AG04450 (cell line): Measurements from ENCODE around the gene PIGQ. TPM values are rescaled to one million over a fixed set of nuclear protein-coding genes. Genes with fewer than 3 reads are reported as not detected.

Experiments used
- CTCF ChIA-PET: fragments of 300-600, 350-600 bp; formaldehyde crosslinking; extraction: SDS; loops from one replicate; lab custom pipeline; 2022; ENCODE audit warnings: antibody characterized with exemption, inconsistent platforms; lab: Charles Lee
- POLR2A ChIA-PET: fragments of 350-600 bp; formaldehyde crosslinking; extraction: SDS; loops from one replicate; lab custom pipeline; 2021; ENCODE audit warnings: antibody characterized with exemption, inconsistent platforms; lab: Yijun Ruan, JAX
- DNase-seq: peaks from one replicate; pipeline ENCODE4 v3.0.0-alpha.2; 2011; ENCODE audit warnings: low read depth, low spot score
- H3K27ac ChIP-seq: one replicate; pipeline ENCODE4 v1.5.1; 2012; ENCODE audit warnings: low read depth, low read length, control low read depth
- H3K27me3 ChIP-seq: one replicate; pipeline ENCODE4 v1.6.0; 2012; ENCODE audit warnings: low read length; ENCODE audit not compliant: control insufficient read depth, insufficient read depth
- H3K4me3 ChIP-seq: 2 replicates; pipeline ENCODE4 v1.5.1; 2011; ENCODE audit warnings: mild to moderate bottlenecking, low read depth, low read length, control low read depth
- H3K9me3 ChIP-seq: 2 replicates; pipeline ENCODE4 v1.5.1; 2012; ENCODE audit warnings: low read length; ENCODE audit not compliant: control insufficient read depth, insufficient read depth
- polyA plus RNA-seq: library from polyadenylated mRNA; depleted of rRNA; stranded (reverse); fragments of >200 nt; gene quantifications from 2 replicates; pipeline ENCODE4 v1.2.3, GENCODE V29; 2011
- TF ChIP-seq, protein P1 (sequence below): IDR thresholded peaks from 2 replicates; pipeline ENCODE4 v1.5.1; 2011; ENCODE audit warnings: low read depth, low read length, control low read depth, inconsistent platforms

PIGQ gene
- polyA plus RNA-seq, 1 experiment = 12.1 TPM

DNA sequence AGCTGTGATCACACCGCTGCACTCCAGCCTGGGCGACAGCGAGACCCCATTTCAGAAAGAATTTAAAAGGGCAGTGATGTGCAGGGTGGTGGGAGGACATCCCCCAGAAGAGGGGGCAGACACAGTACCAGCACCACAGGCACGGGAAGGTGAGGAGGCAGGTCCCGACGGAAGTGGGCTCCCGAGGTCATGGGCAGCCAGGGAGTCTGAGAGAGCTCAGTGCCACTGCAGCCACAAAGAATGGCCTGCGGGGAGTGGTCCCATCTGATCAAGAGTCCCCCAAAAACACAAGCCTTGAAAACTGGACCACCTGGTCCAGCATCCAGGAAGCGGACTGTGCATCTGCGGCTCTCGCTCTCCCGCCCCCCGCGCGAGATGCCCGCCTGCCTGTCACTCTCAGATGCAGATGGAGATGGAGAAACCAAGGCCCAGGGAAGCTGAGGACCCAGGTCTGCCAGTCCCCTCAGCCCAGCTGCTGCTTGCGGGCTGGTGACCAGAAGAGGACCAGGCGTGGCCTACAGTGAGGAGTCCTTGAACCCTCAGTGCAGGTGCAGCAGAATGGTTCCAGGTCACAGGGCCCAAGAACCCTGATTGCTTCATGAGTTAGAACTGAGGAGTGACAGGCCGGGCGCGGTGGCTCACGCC, 46.5 kb upstream of the PIGQ start:
- CTCF ChIA-PET = no interaction called here
- POLR2A ChIA-PET = no interaction called here
- Histone ChIP-seq H3K4me3 (no peak overlapping the region), H3K27ac (peak overlapping the region; percentile 31), H3K9me3 (no peaks in the 10 kb centered on the region; the same call in 1 of the 2 replicates), H3K27me3 (no peaks in the 10 kb centered on the region)
- no peak for DNase-seq
- TF ChIP-seq, protein P1, sequence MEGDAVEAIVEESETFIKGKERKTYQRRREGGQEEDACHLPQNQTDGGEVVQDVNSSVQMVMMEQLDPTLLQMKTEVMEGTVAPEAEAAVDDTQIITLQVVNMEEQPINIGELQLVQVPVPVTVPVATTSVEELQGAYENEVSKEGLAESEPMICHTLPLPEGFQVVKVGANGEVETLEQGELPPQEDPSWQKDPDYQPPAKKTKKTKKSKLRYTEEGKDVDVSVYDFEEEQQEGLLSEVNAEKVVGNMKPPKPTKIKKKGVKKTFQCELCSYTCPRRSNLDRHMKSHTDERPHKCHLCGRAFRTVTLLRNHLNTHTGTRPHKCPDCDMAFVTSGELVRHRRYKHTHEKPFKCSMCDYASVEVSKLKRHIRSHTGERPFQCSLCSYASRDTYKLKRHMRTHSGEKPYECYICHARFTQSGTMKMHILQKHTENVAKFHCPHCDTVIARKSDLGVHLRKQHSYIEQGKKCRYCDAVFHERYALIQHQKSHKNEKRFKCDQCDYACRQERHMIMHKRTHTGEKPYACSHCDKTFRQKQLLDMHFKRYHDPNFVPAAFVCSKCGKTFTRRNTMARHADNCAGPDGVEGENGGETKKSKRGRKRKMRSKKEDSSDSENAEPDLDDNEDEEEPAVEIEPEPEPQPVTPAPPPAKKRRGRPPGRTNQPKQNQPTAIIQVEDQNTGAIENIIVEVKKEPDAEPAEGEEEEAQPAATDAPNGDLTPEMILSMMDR = no peak

- no peaks in the 10 kb centered on the region; the same call in 1 of the 2 replicates for H3K9me3 ChIP-seq
- no peak for DNase-seq
- no peak overlapping the region for H3K4me3 ChIP-seq
- H3K27me3 ChIP-seq = no peaks in the 10 kb centered on the region
- TF ChIP-seq, protein P1 = no peak
- POLR2A ChIA-PET = no interaction called here
- no peak overlapping the region for H3K27ac ChIP-seq
- CTCF ChIA-PET = no interaction called here
Observed at GRCh38 chr16:524274-525040, 45.3 kb upstream of the PIGQ start.

GRCh38 chr16:525123-525519, 44.6 kb upstream of the PIGQ start:
- no peak for DNase-seq
- Histone ChIP-seq H3K27ac (peak overlapping the region; percentile 87), H3K27me3 (no peaks in the 10 kb centered on the region), H3K4me3 (no peak overlapping the region), H3K9me3 (no peaks in the 10 kb centered on the region; the same call in 1 of the 2 replicates)
- TF ChIP-seq, protein P1 = no peak
- ChIA-PET CTCF (no interaction called here), POLR2A (no interaction called here)

DNA sequence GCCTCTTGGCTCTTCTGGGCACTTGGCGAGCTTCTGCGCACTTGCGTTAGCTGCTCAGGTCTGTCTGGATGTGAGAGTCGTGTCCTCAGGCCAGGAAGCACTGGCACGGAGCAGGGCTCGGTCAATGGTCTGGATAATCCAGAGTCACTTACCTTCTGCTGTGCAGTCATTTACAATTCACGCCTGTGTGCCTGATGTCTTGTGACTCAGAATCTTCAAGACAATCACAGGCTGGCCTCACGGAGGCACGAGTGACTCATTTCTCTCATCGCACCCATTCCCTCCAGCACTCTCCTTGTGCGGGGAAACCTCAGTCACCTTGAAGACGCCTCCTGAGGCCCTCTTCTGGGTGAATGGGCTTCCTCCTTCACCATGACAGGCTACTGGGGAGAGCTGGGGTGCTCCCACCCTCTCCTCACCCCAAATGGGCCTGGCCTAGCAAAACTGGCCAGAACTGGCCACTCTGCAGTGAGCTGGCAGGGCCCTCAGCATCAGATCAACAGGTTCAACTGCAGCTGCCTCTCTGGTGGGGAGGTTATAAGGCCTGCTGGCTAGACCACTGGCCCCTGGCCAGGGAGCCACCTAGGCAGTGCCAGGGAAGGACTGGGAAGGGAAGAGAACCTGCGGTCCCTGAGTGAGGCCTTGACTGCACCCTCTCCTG, 44.1 kb upstream of the PIGQ start:
- H3K27ac ChIP-seq = peak overlapping the region; percentile 87
- no peaks in the 10 kb centered on the region; the same call in 1 of the 2 replicates for H3K9me3 ChIP-seq
- DNase-seq = peak; percentile 50
- H3K4me3 ChIP-seq = peak overlapping the region; percentile 76
- ChIA-PET CTCF (no interaction called here), POLR2A (interaction anchor here (0.5 to 1.0 kb wide), 2 partner anchors 8 to 10 kb away, joined by 4 read pairs; no protein-coding TSS in a partner anchor)
- H3K27me3 ChIP-seq = no peaks in the 10 kb centered on the region
- TF ChIP-seq, protein P1 = no peak
